ENCODE measurements around the gene SFXN5.
"Not testable (repeated sequence)": the region's sequence is repeated elsewhere in the genome, so short reads cannot be mapped to it uniquely, and the experiment has no call there.

The SFXN5 gene

DNA sequence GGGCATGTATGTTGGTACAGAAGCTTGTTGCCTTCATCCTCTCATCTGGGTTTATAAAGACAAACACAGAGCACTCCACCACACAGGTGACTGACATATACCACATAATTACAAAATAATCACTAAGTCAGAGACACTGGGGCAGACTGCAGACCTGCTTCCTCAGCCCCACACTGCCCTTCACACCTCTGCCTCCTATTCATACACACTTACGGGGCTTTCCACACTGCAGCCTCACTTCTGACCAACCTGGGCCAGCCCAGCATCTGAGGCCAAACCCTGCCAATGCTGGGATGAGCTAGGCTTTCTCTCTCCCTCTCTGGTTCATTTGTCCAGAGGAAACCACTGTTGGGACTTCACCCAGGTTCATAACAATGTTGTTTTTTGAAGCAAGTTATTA lies 149.7 kb downstream of the SFXN5 start:
- no peak for DNase-seq (ENCODE audit: low read depth)

DNA sequence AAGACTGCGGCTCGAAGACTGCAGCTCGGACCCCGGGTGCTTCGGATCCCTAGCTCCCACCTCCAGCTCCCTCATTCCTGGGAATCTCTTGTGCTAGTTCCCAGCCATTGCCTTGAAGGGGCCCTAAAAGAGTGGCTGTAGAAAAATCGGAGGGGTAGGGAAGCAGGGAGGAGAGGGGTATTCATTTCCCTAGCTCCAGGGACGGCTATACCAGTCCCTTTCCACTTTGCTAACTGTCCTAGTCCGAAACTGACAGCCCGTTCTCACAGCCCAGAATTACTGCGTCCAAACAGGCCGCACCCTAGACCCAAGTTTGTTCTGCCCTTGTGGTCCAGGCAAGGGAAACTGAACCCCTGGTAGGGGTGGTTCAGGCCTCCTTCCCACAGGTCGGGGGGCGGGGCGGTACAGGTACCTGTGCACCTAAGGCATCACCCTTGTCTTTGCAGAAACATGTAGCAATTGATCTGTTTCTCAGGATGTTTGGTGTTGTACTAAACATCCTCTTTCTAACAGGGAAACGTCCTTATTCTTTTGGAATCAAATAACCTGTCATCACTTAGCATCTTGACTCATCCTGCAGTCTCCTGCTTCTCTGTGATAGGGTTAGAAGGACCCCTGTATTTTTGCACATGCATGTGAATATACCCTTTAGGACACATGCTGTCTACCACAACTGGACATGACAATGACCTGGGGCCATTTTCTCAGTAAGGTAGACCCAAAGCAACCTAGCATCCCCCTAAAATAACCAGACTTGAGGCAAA lies 150.2 kb downstream of the SFXN5 start:
- no peak for DNase-seq (ENCODE audit: low read depth)

DNA sequence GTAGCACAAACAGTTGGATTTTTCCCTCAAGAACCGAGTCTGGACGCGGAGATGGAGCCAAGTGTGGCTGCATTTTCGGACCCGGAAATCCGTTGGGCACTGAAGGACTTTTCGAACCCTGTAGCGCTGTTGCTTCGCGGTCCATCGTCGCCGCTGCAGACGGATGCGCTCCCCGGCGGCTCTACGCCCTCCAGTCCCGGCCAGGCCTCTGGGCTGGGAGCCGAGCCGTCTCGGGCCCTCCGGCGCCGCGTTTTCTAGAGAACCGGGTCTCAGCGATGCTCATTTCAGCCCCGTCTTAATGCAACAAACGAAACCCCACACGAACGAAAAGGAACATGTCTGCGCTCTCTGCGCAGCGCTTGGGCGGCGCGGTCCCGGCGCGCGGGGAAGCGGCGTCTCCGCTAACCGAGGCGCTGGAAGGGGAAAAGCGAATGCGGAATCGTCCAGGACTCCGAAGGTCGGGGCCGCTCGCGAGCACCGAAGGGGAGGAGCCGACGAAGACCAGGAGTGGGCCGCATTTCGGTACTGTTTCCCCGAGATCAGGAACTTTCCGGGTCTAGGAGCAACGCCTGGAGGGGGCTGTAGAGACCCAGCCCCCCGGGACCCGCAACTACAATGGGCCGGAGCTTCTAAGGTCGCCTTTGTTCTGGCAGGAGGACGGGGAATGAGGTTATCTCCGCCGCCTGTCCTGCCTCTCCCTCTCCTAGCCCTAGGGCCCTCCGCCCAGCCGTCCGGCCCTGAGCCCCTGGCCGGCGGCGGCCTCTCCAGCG lies 151.0 kb downstream of the SFXN5 start:
- no peak for DNase-seq (ENCODE audit: low read depth)

DNA sequence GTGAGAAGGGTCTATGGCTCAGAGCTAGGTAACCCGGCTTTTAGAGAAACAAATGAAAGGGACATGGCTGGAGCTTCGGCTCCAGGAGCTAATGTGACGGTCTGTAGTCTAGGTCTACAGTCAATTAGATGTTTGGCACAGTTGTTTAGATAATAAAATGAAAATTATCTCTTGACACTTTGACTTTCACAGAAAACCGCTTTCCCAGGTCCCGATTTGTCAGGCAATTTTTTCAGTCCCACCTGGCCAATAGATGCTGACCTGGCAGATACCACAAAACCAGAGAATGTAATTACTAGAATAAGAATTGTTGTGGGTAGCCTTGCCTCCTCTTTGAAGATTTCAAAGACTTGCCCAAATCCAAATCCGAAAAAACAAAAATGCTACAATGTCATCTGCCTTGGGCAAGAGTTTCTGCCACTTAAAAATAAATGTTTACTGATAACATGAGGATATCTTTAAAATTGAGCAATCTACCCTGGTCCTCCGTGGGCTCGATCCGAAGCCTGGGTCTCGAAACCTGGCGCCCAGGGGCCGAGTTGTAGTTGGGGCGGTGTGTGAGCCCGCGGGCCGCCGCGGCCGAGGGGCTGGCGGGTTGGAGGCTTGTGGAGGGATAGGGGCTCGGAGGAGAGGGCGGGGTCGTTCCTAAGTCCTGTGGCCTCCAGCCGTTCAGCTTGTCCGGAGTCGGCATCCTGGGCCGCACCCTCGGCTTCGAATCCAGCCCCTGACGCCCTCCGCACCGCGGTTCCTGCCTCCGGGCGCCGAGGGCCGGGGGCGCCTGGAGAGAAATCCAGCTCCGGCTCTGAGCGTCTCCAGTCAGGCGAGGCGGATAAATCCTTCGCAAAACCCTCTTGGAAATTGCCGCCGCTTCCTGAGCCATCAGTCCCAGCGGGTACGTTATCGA lies 151.8 kb downstream of the SFXN5 start:
- DNase-seq (ENCODE audit: low read depth) = no peak

DNA sequence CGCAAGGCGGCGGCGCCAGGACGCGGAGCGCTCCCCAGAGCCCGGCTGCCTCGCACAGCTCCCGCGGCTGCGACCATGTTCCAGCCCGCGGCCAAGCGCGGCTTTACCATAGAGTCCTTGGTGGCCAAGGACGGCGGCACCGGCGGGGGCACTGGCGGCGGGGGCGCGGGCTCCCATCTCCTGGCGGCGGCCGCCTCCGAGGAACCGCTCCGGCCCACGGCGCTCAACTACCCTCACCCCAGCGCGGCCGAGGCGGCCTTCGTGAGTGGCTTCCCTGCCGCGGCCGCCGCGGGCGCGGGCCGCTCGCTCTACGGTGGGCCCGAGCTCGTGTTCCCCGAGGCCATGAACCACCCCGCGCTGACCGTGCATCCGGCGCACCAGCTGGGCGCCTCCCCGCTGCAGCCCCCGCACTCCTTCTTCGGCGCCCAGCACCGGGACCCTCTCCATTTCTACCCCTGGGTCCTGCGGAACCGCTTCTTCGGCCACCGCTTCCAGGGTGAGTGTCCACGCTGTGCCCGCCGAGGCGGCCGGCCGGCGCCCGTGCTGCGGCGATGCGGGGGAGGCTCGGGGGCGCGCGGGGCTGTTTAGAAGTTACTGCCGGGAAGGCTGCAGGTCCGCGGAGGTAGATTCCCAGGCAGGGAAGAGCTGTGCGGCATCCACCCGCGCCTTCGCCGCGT lies 153.5 kb downstream of the SFXN5 start:
- DNase-seq (ENCODE audit: low read depth) = no peak

DNA sequence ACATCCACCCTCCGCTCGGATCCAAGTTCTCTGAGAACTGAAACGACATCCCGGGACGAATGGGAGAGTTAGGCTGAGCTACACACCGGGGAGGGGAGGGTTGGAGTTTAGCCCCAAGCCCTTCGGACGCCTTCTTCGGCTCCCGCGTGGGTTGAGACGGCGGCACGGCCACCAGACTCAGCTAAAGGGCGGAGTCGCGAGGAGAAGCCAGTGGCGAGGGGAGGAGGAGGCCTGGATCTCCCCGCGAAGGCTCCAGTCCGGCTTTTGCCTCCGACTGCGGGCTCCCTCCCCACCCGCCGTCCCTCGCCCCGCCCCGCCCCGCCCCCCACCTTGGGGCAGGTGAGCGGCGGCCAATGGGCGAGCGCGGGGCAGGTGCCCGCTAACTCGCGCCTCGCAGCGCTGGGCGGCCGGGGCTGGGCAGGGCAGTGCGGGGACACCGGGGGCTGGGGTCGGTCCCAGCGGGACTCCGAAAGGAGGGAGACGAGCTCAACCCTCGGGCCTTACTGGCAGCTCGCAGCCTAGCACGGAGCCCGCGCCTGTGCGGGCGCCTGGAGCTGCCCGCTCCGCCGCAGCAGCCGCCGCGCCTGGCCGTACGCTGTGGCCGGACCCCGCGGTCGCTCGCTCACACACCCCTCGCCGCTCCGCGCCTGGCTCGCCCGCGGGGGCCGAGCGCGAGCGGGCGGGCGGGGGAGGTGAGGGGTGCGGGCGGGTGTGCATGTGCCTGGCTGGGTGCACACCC lies 154.2 kb downstream of the SFXN5 start, which contains the start of gene EMX1:
TSS of gene EMX1 (plus strand) at position 382 of the 739 bp plus-strand sequence. CDS start at position 716, 334 bp downstream.
- peak; percentile 24 for DNase-seq (ENCODE audit: low read depth)

DNA sequence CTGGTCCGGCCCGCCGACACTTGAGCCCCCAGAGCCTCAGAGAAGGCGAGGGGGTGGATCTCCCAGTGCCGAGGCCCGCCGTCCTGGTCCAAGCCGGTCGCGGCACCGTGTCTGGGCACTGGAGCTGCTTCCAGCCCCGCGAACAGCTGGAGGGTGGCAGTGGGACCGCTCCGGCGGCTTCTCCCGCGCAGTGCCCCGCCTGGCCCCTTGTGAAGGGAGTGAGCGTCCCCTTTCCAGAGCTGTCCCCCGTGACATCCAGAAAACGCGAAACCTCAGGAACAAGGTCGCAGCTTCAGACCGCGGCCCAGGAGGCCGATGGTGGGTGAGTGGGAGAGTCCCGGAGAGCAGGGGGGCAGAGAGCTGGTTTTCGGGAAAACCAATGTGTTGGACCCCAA lies 154.8 kb downstream of the SFXN5 start:
- DNase-seq (ENCODE audit: low read depth) = no peak

DNA sequence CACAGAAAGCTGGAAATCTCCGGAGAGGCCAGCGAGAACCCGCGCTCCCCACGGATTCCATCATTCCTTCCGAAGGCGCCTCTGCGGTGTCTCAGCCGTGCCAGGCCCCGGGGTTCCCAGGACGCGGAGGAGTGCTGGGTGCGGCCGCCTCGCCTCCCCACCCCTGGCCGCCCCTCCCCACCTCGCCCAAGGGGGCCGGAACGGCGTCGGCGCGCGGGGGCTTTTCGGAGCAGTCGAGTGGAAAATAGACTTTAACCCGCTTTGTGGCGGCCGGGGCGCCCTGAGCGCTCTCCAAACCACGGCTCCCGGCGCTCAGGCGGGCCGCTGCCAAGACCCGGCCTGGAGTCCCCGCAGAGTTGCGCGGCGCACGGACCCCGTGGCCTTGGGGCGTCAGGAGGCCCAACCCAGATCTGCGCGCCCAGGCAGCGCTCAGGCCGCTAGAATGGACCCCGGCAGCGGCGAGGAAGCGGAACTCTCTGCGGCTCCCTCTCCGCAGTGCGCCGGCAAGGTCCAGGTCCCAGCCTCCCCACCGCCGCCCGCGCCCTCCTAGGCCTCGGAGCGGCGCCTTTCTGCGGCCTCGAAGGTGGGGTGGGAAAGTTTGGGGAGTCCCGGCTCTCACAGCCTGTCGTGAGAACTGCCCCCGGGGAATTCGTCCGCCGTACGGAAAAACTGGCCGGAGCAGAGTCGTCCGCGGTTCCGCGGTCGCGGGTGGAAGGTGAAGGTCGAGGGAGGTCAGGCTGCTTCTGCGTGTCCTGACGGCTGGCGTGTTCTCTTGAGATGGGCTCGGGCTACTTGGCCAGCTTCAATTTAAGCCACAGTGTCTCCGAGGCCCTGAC lies 155.4 kb downstream of the SFXN5 start:
- DNase-seq (ENCODE audit: low read depth) = peak; percentile 27

DNA sequence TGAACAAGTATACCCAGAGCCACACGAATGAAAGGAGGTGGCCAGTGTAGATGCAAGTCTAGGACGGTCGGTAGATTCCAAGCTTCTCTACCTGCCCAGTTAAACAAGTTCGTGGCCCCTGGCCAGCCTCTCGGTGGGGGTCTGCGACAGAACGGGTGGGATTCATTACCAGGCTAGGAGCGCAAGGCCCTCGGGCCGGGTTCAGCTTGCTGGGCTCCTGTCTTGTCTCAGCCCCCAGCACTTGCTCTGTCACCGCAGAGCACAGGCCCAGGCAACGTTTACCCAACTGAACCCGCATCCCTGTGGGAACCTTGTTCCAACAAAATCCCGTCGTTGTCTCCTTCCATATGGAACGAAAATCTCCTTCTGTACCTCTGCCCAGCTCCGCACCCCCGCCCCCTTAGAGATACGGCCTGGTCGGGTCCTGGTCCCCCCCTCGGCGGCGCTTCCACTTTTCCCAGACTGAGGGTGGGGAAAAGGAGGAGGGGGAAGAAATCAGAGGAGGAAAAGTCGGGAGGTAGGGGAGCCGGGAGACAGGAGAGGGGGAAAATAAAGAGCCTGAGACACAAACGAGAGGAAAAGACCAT lies 156.1 kb downstream of the SFXN5 start:
- DNase-seq (ENCODE audit: low read depth) = no peak

DNA sequence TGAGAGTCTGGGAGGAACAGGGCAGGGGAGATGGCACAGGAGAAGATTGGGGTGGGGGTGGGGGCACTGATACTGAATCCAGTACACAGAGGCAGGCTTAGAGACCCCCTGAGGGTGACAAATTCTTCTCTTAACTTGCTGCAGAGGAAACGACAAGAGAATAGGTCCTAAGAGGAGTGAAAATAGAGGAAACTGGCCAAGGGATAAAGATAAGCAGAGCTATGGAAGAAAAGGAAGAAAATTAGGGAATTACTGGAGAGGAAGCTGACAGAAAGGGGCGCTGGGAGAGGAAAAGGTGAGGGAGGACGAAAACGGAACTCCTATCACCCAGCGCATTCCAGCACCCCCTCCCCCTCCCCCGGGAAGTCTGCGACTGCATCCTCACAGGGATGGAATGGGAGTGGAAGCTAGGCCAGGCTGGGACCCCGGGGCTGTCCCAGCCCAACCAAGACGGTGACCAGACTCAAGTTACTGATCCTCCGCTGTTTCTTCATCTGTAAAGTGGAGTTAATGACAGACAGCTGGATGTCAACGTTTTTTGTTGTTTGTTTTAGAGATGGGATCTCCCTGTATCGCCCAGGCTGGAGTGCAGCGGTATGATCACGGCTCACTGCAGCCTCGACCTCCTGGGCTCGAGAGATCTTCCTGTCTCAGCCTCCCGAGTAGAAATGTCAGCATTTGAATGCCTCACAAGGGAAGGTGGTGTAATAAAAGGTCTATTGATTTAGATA lies 156.8 kb downstream of the SFXN5 start:
- DNase-seq (ENCODE audit: low read depth) = no peak

DNA sequence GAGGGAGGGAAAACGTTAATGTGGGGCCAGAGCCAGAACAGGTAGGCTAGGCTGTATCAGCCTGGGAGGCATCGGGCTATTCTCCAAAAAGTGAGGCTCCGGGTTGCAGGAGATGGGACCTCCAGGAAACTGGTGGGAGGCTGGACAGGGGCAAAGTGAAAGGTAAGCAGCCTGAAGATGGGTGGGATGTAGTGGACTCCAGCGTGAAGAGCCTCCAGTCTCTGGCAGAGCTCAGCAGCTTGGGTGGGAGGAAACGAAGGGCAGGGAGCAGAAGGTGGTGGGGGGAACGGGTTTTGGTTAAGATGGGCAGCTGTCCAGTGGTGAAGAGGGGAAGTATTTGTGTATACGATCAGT lies 157.3 kb downstream of the SFXN5 start:
- DNase-seq (ENCODE audit: low read depth) = no peak

DNA sequence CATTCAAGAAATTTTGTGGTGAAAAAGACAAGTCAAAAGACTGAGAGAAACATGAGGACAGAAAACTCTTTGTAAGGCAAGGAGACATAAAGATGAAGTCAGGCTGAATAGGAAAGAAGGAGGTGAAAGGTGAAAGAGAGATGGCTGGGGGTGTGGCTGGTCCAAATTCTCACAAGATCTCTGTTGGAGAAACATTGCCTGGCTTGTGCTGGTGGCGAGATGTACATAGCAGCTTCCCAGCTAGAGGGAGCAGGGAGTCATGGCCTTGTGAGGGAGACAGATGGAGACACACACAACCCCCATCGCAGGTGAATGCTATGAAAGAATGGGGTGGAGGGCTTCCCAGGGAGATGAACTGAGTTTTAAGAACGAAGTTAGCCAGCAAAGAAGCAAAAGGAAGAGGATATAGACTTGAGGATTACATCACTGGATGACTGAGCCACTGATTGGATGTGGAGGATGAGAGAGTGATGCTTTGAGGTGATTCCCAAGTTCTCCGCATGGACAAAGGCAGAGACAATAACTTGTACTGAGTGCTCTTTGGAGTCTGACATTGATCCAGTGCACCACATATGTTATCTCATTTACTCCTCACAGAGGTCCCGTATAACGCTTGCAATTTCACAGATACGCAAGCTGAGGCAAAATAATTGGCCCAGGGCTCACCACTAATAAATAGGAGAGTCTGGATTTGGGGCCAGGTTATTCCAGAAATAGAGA lies 157.9 kb downstream of the SFXN5 start:
- DNase-seq (ENCODE audit: low read depth) = no peak

DNA sequence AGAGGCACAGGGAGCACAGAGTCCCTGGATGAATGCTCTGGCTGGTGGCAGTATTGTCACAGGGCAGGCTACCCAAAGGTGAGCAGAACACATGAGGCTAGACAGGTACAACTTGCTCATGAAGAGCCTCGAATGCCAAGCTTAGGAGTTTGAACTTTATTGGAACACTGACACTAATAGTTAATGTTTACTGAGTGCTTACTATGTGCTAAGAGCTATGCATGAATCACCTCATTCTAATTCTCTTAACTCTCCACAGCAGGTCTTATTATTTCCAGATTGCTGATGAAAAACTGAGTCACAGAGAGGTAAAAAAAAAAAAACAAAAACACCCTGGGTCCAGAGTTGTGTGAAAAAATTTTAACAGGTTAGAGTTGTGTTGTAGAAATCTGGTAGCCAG lies 160.3 kb downstream of the SFXN5 start:
- no peak for DNase-seq (ENCODE audit: low read depth)

DNA sequence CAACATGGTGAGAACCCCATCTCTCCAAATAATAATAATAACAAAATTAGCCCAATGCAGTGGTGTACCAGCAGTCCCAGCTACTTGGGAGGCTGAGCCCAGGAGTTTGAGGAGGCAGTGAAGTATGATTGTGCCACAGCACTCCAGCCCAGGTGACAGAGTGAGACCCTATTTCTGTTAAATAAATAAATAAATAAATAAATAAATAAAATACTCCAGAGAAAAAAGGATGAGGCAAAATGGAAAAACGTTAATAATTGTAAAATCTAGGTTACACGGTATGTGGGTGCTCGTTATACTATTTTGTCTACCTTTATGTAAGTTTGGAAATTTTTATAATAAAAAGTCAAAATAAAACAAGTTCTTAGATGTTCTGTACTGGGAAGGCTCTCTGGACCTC lies 162.8 kb downstream of the SFXN5 start:
- no peak for DNase-seq (ENCODE audit: low read depth)

DNA sequence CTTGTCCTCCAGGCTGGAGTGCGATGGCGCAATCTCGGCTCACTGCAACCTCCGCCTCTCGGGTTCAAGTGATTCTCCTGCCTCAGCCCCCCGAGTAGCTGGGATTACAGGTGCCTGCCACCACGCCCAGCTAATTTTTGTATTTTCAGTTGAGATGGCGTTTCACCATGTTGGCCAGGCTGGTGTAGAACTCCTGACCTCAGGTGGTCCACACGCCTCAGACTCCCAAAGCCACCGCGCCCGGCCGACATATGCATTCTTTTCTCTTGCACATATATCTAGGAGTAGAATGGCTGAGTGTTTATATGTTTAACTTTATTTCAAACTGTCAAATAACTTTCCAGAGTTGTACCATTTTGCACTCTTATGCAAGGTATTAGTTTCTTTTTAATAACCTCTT lies 164.1 kb downstream of the SFXN5 start:
- not testable (repeated sequence) for DNase-seq (ENCODE audit: low read depth)

DNA sequence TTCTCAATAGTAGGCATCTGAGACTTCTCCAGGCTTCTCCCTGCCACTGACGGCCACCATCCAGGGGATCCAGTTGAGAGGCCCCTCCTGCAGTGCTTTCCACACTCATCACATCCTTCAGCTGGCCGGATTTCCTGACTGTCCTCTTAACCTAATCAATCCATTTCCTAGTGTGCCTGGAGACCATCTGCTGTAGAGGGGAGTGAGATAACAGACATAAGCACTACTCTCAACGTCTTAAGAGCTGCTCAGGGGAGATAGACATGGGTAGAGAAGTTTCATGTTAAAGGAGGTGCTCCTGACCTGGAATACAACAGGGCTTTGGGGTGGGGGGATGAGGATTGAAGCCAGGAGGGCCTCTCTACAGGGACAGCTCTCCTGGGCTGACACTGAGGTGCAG lies 170.1 kb downstream of the SFXN5 start:
- DNase-seq (ENCODE audit: low read depth) = no peak

DNA sequence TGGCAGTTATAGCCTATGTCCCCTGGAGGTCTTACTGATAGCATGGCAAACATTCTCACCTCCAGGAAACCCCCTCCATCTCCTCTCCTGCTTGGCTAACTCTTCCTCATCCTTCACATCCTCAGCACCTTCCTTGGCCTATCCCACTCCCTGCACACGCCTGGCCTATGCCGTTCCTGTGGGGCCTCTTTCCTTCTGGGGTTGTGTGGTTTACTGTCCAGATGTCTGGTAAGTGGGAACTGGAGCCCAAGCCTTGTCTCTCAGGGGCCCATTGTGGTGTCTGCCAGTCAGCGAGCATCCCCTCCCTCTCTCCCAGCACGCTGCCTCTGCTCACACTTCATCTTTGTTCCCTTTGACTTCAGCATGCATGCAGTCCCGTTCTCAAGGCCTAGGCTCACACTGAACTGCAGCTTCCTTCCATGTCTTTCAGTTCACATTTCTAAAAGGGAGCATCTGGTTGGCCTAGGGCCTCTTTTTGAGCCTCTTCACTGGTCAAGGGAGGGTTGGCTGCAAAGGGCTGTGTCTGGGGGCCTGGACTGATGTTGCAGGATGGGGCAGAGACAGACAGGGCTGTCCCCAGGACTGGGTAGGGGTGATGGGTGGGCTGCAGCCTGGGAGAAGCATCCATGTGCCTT lies 171.2 kb downstream of the SFXN5 start:
- DNase-seq (ENCODE audit: low read depth) = no peak

DNA sequence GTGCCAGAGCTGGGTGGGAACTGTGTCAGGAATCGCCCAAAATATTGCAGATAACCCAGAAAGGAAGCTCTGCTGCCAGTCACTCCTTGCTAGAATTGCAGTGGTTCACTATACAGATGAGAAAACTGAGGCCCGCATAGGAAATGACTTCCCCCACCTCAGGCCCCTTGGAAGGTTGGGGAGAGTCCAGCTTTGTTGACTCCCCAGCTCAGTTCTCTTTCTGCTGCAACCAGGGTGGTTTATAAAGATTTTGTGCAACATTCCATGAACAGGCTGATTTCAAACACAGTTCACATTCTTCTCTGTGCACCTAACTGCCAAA lies 173.0 kb downstream of the SFXN5 start:
- DNase-seq (ENCODE audit: low read depth) = no peak
